Inflammatory macrophage (primary cell): Measurements from ENCODE around the gene NDOR1.
A peak's percentile ranks its signal among the peaks of the same experiment; 100 is the strongest.

Experiments
- DNase-seq, 2 donors: peaks; one replicate each; pipeline ENCODE4 v3.0.0-alpha.2; 2020 to 2022
- total RNA-seq, 18 experiments: gene quantifications; one replicate each; lab custom pipeline; 2026; ENCODE audit warnings: mixed read lengths in 6 of 18, inconsistent platforms in 2 of 18; lab: John Stamatoyannopoulos, UW

NDOR1 gene
- 5.8 to 26.7 (median 14.6) reads per million in 18 experiments for total RNA-seq

GRCh38 chr9:137205126-137206069 lies at the start of gene NDOR1, which contains the start of gene TMEM203:
Gene NDOR1 (plus strand): TSS chr9:137205700. CDS start chr9:137205778, 78 bp downstream.
Gene TMEM203 (minus strand): TSS chr9:137205648. CDS start chr9:137205414, 234 bp downstream.
- DNase-seq: peak; percentile 84 to 91

GRCh38 chr9:137156567-137157375 lies 48.7 kb upstream of the NDOR1 start:
- DNase-seq: peak; percentile 66 to 85

- no peak for DNase-seq
Observed at GRCh38 chr9:137157618-137158415, 47.7 kb upstream of the NDOR1 start.

DNA sequence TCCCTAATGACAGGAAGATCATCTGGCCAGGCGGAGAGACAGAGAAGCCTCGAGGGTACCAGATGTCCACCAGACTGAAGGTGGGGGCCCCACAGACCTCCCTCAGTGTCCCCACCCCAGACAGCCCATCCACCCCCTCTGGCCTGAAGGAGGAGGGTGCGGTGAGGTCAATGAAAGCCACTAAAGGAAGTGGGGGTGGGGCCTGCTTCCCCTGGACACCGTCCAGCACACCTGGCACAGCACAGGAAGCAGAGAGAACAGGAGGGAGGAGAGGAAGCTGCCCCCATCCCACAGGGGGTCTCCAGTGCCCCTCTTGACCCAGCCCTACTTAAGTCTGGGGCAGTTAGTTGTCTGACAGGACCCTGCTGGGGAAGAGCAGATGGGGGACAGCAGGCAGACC lies 46.9 kb upstream of the NDOR1 start:
- DNase-seq: no peak

DNA sequence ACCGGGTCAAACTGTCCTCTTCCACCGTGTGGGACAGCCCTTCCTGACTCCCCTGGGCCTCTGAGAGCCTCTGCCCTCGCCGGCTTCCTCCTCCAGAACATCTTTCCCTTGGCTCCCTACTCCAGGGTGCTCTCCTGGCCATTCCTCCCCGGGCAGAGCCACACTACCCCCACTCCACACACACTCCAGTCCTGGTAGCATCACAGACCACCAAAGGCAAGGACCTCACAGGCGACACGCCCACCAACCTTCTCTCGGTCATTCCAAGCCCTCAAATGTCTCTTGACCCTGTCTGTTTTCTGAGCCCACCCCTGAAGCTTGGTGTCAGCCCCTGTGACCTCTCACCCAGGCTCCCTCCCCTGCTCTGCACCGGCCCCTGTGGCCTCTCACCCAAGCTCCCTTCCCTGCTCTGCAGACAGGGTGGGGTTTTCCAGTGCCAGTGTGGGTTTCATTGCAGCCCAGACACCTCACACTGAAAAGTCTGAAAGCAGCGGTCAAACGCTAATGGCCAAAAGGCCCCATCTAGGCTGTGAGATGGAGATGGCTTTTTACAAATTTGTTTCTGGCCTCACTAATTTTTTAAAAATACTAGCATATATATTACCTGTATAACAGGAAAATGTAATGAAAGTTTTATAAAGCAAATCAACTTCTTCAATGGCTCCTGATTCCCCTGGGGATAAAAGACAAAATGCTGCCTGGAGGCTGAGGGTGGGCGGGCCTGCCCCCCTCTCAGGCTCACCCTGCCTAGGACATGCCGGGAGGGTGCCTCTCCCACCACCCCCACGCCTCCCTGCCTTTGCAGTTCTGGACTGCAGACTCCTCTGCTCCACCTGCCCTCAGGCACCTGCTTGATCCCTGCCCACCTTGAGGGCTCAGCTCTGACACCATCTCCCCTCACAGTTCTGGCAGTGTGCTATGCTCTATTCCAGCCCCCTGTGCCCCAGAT lies 46.1 kb upstream of the NDOR1 start:
- DNase-seq: no peak

GRCh38 chr9:137160054-137160425 lies 45.5 kb upstream of the NDOR1 start:
- no peak for DNase-seq

DNA sequence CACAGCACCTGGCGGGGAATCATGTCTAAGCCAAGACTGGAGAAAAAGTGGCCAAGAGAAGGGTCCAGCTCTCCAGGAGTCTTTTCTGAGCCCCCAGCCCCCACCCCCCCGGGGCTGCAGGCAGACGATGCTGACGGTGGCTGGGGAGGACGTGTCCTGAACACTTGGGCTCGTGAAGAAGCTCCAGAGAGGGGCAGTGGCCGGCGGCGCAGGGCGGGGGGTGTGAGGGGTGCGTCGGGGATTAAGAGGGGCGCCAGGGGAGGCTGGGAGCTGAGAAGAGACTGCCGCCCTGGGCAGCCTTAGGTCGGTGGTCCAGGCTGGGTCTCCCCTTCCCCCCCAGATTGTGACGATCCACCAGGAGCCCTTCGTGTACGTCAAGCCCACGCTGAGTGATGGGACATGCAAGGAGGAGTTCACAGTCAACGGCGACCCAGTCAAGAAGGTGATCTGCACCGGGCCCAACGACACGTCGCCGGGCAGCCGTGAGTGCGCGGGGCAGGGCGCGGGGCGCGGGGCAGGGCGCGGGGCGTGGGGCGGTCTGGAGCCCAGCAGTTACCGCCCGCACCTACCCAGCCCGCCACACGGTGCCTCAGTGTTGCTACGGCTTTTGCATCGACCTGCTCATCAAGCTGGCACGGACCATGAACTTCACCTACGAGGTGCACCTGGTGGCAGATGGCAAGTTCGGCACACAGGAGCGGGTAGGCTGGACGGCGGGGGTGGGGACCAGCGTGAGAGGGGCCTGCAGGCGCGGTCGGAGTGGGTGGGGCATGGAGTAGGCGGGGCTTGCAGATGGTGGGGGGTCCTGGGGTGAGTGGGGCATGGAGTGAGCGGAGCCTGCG lies 44.6 kb upstream of the NDOR1 start:
- no peak for DNase-seq

GRCh38 chr9:137161558-137162486 lies 43.7 kb upstream of the NDOR1 start:
- no peak for DNase-seq

GRCh38 chr9:137162505-137163364 lies 42.8 kb upstream of the NDOR1 start:
- no peak for DNase-seq

- DNase-seq: no peak
Observed at GRCh38 chr9:137163365-137163715, 42.2 kb upstream of the NDOR1 start.

DNA sequence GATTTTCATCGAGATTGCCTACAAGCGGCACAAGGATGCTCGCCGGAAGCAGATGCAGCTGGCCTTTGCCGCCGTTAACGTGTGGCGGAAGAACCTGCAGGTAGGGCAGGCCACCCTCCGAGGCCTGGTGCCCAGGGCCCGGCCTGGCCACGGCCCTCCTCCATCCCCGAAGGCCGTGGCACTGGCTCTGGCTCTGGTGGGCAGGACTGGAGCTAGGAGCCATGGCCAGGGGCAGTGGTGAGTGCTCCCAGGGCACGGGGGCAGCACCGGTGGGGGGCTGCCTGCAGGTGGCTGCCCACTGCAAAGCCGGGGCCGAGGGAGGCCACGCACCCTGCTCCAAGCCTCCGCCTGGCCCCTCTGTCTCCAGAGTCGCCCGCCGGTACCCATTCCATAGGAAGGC lies 41.7 kb upstream of the NDOR1 start:
- DNase-seq: no peak

- DNase-seq: no peak
Observed at GRCh38 chr9:137164370-137165249, 40.9 kb upstream of the NDOR1 start.

DNA sequence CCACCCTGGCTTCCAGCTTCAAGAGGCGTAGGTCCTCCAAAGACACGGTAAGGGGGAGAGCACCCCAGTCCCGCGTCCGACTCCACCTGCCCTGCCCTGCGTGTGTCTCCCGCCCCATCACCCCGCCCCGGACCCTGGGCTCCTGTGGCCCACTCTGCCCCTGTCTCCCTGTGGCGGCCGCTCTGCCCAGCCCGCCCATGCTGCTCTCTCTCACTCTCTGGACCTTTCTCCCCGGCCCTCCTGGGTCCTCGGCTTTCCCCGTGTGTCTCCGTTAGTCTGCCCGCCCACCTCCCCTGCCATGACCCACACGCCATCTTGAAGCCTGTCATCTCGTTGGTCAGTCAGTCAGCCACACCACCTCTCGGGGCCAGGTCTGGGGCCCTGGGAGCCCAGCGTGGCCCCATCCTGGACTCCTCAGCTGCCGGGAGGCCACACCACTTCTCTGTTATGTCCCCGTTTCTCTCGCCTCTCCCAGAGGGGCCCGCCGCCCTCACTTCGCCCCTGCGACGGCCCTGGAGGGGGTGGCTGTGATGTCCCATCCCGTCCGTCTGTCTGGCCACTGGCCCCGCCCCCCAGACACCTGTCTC lies 40.2 kb upstream of the NDOR1 start:
- no peak for DNase-seq

- no peak for DNase-seq
Observed at GRCh38 chr9:137166380-137167229, 38.9 kb upstream of the NDOR1 start.

DNA sequence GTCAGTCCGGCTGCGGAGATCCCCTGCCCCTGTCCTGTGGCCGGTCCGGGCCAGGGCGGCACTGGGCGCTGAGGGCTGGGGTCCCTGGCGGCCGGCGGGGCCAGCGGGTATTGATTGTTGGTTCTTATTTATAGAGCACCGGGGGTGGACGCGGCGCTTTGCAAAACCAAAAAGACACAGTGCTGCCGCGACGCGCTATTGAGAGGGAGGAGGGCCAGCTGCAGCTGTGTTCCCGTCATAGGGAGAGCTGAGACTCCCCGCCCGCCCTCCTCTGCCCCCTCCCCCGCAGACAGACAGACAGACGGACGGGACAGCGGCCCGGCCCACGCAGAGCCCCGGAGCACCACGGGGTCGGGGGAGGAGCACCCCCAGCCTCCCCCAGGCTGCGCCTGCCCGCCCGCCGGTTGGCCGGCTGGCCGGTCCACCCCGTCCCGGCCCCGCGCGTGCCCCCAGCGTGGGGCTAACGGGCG lies 38.2 kb upstream of the NDOR1 start:
- DNase-seq: no peak
